GM23338 (cell line): Measurements from ENCODE around the gene LRIF1.

Experiments
- CREB1 ChIP-seq: fragments of 250-450 bp; sonication (Bioruptor Pico); IDR thresholded peaks from 2 replicates; pipeline ENCODE4 v1.5.0; 2020; ENCODE audit warnings: low read depth, mild to moderate bottlenecking, moderate library complexity
- EZH2 ChIP-seq: fragments of 200-600 bp; sonication (generic); IDR thresholded peaks from one replicate; pipeline ENCODE4 v1.8.0; 2017; ENCODE audit warnings: antibody characterized with exemption, mild to moderate bottlenecking, low read depth; ENCODE audit not compliant: unreplicated experiment
- EZH2phosphoT487 ChIP-seq: fragments of 200-600 bp; sonication (generic); IDR thresholded peaks from one replicate; pipeline ENCODE4 v1.8.1; 2018; ENCODE audit warnings: antibody characterized with exemption; ENCODE audit not compliant: unreplicated experiment
- JUNB ChIP-seq: IDR thresholded peaks from one replicate; pipeline ENCODE4 v1.6.1; 2016; ENCODE audit warnings: antibody characterized with exemption; ENCODE audit not compliant: unreplicated experiment
- POLR2AphosphoS5 ChIP-seq: IDR thresholded peaks from 2 replicates; pipeline ENCODE4 v1.6.1; 2016; ENCODE audit warnings: antibody characterized with exemption, low read depth
- STAT1 ChIP-seq: IDR thresholded peaks from one replicate; pipeline ENCODE4 v1.6.1; 2016; ENCODE audit warnings: antibody characterized with exemption; ENCODE audit not compliant: unreplicated experiment
- ZNF114 ChIP-seq: fragments of 250-450 bp; sonication (Bioruptor Pico); IDR thresholded peaks from 2 replicates; pipeline ENCODE4 v1.5.0; 2020; ENCODE audit warnings: mild to moderate bottlenecking, moderate library complexity
- ZNF331 ChIP-seq: fragments of 250-450 bp; sonication (Bioruptor Pico); IDR thresholded peaks from 2 replicates; pipeline ENCODE4 v1.5.0; 2020; ENCODE audit warnings: low read depth, mild to moderate bottlenecking, moderate library complexity
- TF ChIP-seq, protein P1 (sequence below), 2 experiments: fragments of 200-600 bp in 1 of 2; sonication (generic) in 1 of 2; conservative IDR thresholded peaks; 2 replicates each; pipeline versions ENCODE4 v1.5.1 to v1.6.1; 2016 to 2017; ENCODE audit warnings: antibody characterized with exemption in 2 of 2, low read depth in 2 of 2, mild to moderate bottlenecking in 2 of 2, moderate library complexity in 1 of 2
- TF ChIP-seq, protein P2 (sequence below): IDR thresholded peaks from one replicate; pipeline ENCODE4 v1.6.1; 2018; ENCODE audit warnings: antibody characterized with exemption; ENCODE audit not compliant: unreplicated experiment
- TF ChIP-seq, protein P3 (sequence below): IDR thresholded peaks from 2 replicates; pipeline ENCODE4 v1.6.1; 2016; ENCODE audit warnings: antibody characterized with exemption
- TF ChIP-seq, protein P4 (sequence below): fragments of 250-450 bp; sonication (Bioruptor Pico); IDR thresholded peaks from 2 replicates; pipeline ENCODE4 v1.5.0; 2020; ENCODE audit warnings: mild to moderate bottlenecking, moderate library complexity

DNA sequence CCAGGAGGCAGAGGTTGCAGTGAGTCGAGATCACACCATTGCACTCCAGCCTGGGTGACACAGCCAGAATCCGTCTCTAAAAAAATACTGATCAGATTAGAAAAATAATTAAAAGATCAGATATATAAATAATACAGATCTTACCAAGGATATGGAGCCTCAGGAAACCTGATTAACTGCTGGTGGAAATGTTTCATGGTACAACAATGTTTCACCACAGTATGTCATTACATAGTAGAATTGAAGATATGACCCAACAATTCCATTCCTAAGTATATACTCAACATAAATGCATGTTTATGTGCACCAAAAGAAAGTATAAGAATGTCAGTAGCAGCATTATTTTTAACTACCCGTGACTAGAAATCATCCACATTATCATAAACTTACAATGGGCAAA lies 49.0 kb downstream of the LRIF1 start:
- TF ChIP-seq, protein P1, sequence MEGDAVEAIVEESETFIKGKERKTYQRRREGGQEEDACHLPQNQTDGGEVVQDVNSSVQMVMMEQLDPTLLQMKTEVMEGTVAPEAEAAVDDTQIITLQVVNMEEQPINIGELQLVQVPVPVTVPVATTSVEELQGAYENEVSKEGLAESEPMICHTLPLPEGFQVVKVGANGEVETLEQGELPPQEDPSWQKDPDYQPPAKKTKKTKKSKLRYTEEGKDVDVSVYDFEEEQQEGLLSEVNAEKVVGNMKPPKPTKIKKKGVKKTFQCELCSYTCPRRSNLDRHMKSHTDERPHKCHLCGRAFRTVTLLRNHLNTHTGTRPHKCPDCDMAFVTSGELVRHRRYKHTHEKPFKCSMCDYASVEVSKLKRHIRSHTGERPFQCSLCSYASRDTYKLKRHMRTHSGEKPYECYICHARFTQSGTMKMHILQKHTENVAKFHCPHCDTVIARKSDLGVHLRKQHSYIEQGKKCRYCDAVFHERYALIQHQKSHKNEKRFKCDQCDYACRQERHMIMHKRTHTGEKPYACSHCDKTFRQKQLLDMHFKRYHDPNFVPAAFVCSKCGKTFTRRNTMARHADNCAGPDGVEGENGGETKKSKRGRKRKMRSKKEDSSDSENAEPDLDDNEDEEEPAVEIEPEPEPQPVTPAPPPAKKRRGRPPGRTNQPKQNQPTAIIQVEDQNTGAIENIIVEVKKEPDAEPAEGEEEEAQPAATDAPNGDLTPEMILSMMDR (conservative IDR thresholded peaks at IDR 0.05; ENCODE audit: low read depth in 2 of 2): no peak
- TF ChIP-seq EZH2phosphoT487 (no peak), EZH2 (no peak), POLR2AphosphoS5 (no peak), JUNB (no peak), CREB1 (CRISPR knock-in tag) (no peak), STAT1 (no peak), ZNF331 (CRISPR knock-in tag) (no peak), ZNF114 (no peak)
- TF ChIP-seq, protein P2, sequence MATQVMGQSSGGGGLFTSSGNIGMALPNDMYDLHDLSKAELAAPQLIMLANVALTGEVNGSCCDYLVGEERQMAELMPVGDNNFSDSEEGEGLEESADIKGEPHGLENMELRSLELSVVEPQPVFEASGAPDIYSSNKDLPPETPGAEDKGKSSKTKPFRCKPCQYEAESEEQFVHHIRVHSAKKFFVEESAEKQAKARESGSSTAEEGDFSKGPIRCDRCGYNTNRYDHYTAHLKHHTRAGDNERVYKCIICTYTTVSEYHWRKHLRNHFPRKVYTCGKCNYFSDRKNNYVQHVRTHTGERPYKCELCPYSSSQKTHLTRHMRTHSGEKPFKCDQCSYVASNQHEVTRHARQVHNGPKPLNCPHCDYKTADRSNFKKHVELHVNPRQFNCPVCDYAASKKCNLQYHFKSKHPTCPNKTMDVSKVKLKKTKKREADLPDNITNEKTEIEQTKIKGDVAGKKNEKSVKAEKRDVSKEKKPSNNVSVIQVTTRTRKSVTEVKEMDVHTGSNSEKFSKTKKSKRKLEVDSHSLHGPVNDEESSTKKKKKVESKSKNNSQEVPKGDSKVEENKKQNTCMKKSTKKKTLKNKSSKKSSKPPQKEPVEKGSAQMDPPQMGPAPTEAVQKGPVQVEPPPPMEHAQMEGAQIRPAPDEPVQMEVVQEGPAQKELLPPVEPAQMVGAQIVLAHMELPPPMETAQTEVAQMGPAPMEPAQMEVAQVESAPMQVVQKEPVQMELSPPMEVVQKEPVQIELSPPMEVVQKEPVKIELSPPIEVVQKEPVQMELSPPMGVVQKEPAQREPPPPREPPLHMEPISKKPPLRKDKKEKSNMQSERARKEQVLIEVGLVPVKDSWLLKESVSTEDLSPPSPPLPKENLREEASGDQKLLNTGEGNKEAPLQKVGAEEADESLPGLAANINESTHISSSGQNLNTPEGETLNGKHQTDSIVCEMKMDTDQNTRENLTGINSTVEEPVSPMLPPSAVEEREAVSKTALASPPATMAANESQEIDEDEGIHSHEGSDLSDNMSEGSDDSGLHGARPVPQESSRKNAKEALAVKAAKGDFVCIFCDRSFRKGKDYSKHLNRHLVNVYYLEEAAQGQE: no peak
- TF ChIP-seq, protein P3, sequence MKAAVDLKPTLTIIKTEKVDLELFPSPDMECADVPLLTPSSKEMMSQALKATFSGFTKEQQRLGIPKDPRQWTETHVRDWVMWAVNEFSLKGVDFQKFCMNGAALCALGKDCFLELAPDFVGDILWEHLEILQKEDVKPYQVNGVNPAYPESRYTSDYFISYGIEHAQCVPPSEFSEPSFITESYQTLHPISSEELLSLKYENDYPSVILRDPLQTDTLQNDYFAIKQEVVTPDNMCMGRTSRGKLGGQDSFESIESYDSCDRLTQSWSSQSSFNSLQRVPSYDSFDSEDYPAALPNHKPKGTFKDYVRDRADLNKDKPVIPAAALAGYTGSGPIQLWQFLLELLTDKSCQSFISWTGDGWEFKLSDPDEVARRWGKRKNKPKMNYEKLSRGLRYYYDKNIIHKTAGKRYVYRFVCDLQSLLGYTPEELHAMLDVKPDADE: no peak
- TF ChIP-seq, protein P4, sequence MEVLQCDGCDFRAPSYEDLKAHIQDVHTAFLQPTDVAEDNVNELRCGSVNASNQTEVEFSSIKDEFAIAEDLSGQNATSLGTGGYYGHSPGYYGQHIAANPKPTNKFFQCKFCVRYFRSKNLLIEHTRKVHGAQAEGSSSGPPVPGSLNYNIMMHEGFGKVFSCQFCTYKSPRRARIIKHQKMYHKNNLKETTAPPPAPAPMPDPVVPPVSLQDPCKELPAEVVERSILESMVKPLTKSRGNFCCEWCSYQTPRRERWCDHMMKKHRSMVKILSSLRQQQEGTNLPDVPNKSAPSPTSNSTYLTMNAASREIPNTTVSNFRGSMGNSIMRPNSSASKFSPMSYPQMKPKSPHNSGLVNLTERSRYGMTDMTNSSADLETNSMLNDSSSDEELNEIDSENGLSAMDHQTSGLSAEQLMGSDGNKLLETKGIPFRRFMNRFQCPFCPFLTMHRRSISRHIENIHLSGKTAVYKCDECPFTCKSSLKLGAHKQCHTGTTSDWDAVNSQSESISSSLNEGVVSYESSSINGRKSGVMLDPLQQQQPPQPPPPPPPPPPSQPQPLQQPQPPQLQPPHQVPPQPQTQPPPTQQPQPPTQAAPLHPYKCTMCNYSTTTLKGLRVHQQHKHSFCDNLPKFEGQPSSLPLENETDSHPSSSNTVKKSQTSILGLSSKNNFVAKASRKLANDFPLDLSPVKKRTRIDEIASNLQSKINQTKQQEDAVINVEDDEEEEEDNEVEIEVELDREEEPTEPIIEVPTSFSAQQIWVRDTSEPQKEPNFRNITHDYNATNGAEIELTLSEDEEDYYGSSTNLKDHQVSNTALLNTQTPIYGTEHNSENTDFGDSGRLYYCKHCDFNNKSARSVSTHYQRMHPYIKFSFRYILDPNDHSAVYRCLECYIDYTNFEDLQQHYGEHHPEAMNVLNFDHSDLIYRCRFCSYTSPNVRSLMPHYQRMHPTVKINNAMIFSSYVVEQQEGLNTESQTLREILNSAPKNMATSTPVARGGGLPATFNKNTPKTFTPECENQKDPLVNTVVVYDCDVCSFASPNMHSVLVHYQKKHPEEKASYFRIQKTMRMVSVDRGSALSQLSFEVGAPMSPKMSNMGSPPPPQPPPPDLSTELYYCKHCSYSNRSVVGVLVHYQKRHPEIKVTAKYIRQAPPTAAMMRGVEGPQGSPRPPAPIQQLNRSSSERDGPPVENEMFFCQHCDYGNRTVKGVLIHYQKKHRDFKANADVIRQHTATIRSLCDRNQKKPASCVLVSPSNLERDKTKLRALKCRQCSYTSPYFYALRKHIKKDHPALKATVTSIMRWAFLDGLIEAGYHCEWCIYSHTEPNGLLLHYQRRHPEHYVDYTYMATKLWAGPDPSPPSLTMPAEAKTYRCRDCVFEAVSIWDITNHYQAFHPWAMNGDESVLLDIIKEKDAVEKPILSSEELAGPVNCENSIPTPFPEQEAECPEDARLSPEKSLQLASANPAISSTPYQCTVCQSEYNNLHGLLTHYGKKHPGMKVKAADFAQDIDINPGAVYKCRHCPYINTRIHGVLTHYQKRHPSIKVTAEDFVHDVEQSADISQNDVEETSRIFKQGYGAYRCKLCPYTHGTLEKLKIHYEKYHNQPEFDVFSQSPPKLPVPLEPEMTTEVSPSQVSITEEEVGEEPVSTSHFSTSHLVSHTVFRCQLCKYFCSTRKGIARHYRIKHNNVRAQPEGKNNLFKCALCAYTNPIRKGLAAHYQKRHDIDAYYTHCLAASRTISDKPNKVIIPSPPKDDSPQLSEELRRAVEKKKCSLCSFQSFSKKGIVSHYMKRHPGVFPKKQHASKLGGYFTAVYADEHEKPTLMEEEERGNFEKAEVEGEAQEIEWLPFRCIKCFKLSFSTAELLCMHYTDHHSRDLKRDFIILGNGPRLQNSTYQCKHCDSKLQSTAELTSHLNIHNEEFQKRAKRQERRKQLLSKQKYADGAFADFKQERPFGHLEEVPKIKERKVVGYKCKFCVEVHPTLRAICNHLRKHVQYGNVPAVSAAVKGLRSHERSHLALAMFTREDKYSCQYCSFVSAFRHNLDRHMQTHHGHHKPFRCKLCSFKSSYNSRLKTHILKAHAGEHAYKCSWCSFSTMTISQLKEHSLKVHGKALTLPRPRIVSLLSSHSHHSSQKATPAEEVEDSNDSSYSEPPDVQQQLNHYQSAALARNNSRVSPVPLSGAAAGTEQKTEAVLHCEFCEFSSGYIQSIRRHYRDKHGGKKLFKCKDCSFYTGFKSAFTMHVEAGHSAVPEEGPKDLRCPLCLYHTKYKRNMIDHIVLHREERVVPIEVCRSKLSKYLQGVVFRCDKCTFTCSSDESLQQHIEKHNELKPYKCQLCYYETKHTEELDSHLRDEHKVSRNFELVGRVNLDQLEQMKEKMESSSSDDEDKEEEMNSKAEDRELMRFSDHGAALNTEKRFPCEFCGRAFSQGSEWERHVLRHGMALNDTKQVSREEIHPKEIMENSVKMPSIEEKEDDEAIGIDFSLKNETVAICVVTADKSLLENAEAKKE (CRISPR knock-in tag): no peak
